PC-9 (cell line): ENCODE results near the gene CEP85L.

Experiments used
- CTCF ChIP-seq: fragments of 200-600 bp; sonication (generic); conservative IDR thresholded peaks from 2 replicates; pipeline ENCODE4 v1.6.1; 2017; ENCODE audit warnings: mixed run types, antibody characterized with exemption, mild to moderate bottlenecking, moderate library complexity
- EZH2 ChIP-seq: fragments of 200-600 bp; sonication (generic); IDR thresholded peaks from 2 replicates; pipeline ENCODE4 v1.8.0; 2017; ENCODE audit warnings: antibody characterized with exemption, low read depth

DNA sequence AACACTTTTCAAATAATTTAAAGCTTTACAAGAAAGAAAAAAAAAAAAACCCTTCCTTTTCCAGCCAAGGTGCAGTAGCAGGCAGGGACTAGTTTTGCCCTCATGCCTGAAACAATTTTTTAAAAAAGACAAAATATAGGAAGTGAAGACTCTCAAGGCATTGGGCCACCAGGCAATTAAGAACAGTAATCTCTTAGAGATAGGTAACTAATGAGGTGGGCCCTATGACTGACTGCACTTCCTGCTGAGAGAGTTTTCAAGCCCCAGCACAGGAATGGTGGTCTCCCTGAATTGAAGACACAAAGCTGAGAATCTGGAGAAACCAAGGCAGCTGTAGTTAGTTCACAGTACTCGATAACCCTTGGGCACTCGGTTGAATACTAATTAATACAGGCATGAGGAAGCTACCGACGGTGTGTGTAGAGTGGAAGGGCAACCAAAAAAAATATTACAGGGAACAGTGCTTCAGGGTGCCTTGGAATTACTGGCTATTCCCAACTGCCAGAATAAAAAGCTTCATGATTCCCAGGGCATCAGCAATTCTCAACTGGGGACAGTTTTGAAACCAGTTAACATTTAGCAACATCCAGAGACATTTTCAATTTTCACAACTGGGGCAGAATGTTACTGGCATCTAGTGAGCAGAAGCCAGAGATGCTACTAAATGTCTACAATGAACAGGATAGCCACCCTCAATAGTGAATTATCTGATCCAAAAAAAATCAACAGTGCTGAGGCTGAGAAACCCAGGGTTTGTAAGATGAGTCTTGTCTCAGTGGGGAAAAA is 139.3 kb downstream of the CEP85L start:
- TF ChIP-seq EZH2 (no peak), CTCF (no peak)
